HEK293T (cell line): Measurements from ENCODE around the gene LRRC4C.

Experiments used
- CTCF ChIA-PET: fragments of 350-600 bp; formaldehyde crosslinking; extraction: SDS; loops from one replicate; lab custom pipeline; 2021; ENCODE audit warnings: antibody characterized with exemption, inconsistent platforms; lab: Yijun Ruan, JAX
- POLR2A ChIA-PET: fragments of 350-600 bp; formaldehyde crosslinking; extraction: SDS; loops from one replicate; lab custom pipeline; 2020; ENCODE audit warnings: antibody characterized with exemption, inconsistent platforms; lab: Yijun Ruan, JAX
- DNase-seq: peaks from one replicate; pipeline ENCODE4 v3.0.0; 2012; ENCODE audit warnings: mixed read lengths; ENCODE audit errors: extremely low spot score
- ARNT ChIP-seq: fragments of 450-650 bp; IDR thresholded peaks from 2 replicates; pipeline ENCODE4 v1.6.1; 2017; ENCODE audit warnings: mild to moderate bottlenecking
- BHLHE40 ChIP-seq: fragments of 450-650 bp; IDR thresholded peaks from 2 replicates; pipeline ENCODE4 v1.6.1; 2016; ENCODE audit warnings: mild to moderate bottlenecking, moderate library complexity, borderline replicate concordance
- CTBP1 ChIP-seq: fragments of 450-650 bp; IDR thresholded peaks from 2 replicates; pipeline ENCODE4 v1.6.1; 2016; ENCODE audit warnings: borderline replicate concordance
- ELF4 ChIP-seq: fragments of 450-650 bp; IDR thresholded peaks from 2 replicates; pipeline ENCODE4 v1.6.1; 2017; ENCODE audit warnings: antibody characterized with exemption
- FOXA1 ChIP-seq: fragments of 450-650 bp; IDR thresholded peaks from 2 replicates; pipeline ENCODE4 v1.6.1; 2016; ENCODE audit warnings: mild to moderate bottlenecking
- FOXK2 ChIP-seq: fragments of 450-650 bp; IDR thresholded peaks from 2 replicates; pipeline ENCODE4 v1.6.1; 2016; ENCODE audit warnings: mild to moderate bottlenecking
- FOXM1 ChIP-seq: fragments of 450-650 bp; IDR thresholded peaks from 2 replicates; pipeline ENCODE4 v1.6.1; 2017; ENCODE audit warnings: mild to moderate bottlenecking, borderline replicate concordance
- HDGF ChIP-seq: fragments of 450-650 bp; IDR thresholded peaks from 2 replicates; pipeline ENCODE4 v1.6.1; 2017; ENCODE audit warnings: antibody characterized with exemption, borderline replicate concordance
- L3MBTL2 ChIP-seq: fragments of 450-650 bp; conservative IDR thresholded peaks from 2 replicates; pipeline ENCODE4 v1.6.1; 2016; ENCODE audit warnings: mild to moderate bottlenecking
- LEF1 ChIP-seq: fragments of 450-650 bp; IDR thresholded peaks from 2 replicates; pipeline ENCODE4 v1.6.1; 2017; ENCODE audit warnings: mild to moderate bottlenecking, borderline replicate concordance
- NFRKB ChIP-seq: fragments of 450-650 bp; IDR thresholded peaks from 2 replicates; pipeline ENCODE4 v1.6.1; 2016; ENCODE audit warnings: mild to moderate bottlenecking, moderate library complexity
- PKNOX1 ChIP-seq: fragments of 450-650 bp; IDR thresholded peaks from 2 replicates; pipeline ENCODE4 v1.6.1; 2016
- SP1 ChIP-seq: fragments of 450-650 bp; IDR thresholded peaks from 2 replicates; pipeline ENCODE4 v1.6.1; 2017
- SUZ12 ChIP-seq: fragments of 450-650 bp; IDR thresholded peaks from 2 replicates; pipeline ENCODE4 v1.6.1; 2016; ENCODE audit warnings: mild to moderate bottlenecking
- TARDBP ChIP-seq: fragments of 450-650 bp; IDR thresholded peaks from 2 replicates; pipeline ENCODE4 v1.6.1; 2016
- ZNF384 ChIP-seq: fragments of 450-650 bp; IDR thresholded peaks from 2 replicates; pipeline ENCODE4 v1.6.1; 2016

LRRC4C gene

GRCh38 chr11:41113160-41113559 lies 346.3 kb downstream of the LRRC4C start:
- CTCF ChIA-PET: no interaction called here
- POLR2A ChIA-PET: no interaction called here
- DNase-seq: no peak
- TF ChIP-seq TARDBP (no peak), ARNT (no peak), L3MBTL2 (no peak), SUZ12 (no peak), ELF4 (no peak), PKNOX1 (no peak), SP1 (no peak), BHLHE40 (no peak)

GRCh38 chr11:41110527-41110926 lies 348.9 kb downstream of the LRRC4C start:
- POLR2A ChIA-PET: no interaction called here
- no peak for DNase-seq
- CTCF ChIA-PET: no interaction called here
- no peak for TF ChIP-seq CTBP1
- no peak for TF ChIP-seq PKNOX1
- TF ChIP-seq SP1: no peak
- TF ChIP-seq SUZ12: no peak
- TF ChIP-seq NFRKB: no peak
- TF ChIP-seq L3MBTL2: no peak
- no peak for TF ChIP-seq FOXA1
- no peak for TF ChIP-seq TARDBP

- POLR2A ChIA-PET: no interaction called here
- DNase-seq: no peak
- CTCF ChIA-PET: no interaction called here
- TF ChIP-seq SP1 (no peak), ZNF384 (no peak), TARDBP (no peak), BHLHE40 (no peak), HDGF (no peak), LEF1 (no peak), FOXK2 (no peak), FOXA1 (no peak), NFRKB (no peak), CTBP1 (no peak), FOXM1 (no peak), PKNOX1 (no peak), ARNT (no peak)
Observed at GRCh38 chr11:41102471-41102870, 357.0 kb downstream of the LRRC4C start.

- CTCF ChIA-PET: no interaction called here
- TF ChIP-seq FOXM1 (no peak), L3MBTL2 (no peak), FOXA1 (no peak), ELF4 (no peak), BHLHE40 (no peak), HDGF (no peak), ZNF384 (no peak), TARDBP (no peak), FOXK2 (no peak), NFRKB (no peak), SUZ12 (no peak)
- POLR2A ChIA-PET: no interaction called here
- no peak for DNase-seq
Observed at GRCh38 chr11:41099654-41100053, 359.8 kb downstream of the LRRC4C start.

GRCh38 chr11:41085123-41085522 lies 374.3 kb downstream of the LRRC4C start:
- DNase-seq: no peak
- POLR2A ChIA-PET: no interaction called here
- CTCF ChIA-PET: no interaction called here
- TF ChIP-seq ZNF384 (no peak), BHLHE40 (no peak), SUZ12 (no peak), ELF4 (no peak), FOXK2 (no peak), NFRKB (no peak), ARNT (no peak), PKNOX1 (no peak), FOXA1 (no peak), CTBP1 (no peak), HDGF (no peak), L3MBTL2 (no peak), TARDBP (no peak), SP1 (no peak)

GRCh38 chr11:41081756-41082285 lies 377.6 kb downstream of the LRRC4C start:
- DNase-seq: no peak
- TF ChIP-seq NFRKB (no peak), CTBP1 (no peak), TARDBP (no peak), SUZ12 (no peak), L3MBTL2 (no peak), LEF1 (no peak), ELF4 (no peak), FOXA1 (no peak), BHLHE40 (no peak), PKNOX1 (no peak), ZNF384 (no peak), SP1 (no peak), ARNT (no peak), FOXM1 (no peak), HDGF (no peak), FOXK2 (no peak)
- POLR2A ChIA-PET: no interaction called here
- CTCF ChIA-PET: no interaction called here
